ENCODE data around the gene DNAH2.

DNA sequence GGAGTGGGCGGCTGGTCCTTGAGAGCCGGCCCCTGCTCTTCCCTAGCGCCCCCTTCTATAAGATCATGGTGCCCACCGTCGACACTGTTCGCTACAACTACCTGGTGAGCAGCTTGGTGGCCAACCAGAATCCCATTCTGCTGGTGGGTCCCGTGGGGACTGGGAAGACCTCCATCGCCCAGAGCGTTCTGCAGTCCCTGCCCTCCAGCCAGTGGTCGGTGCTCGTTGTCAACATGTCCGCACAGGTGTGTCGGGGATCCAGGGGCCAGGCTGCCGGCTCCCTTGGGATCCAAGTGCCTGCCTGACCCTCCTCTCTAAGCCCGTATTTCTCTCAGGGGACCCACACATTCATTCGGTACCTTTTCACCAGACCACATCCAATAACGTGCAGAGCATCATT is 75.1 kb downstream of the DNAH2 start:
- TF ChIP-seq POLR2A (IDR thresholded peaks at IDR 0.05) = no peak
- TF ChIP-seq, protein P1, sequence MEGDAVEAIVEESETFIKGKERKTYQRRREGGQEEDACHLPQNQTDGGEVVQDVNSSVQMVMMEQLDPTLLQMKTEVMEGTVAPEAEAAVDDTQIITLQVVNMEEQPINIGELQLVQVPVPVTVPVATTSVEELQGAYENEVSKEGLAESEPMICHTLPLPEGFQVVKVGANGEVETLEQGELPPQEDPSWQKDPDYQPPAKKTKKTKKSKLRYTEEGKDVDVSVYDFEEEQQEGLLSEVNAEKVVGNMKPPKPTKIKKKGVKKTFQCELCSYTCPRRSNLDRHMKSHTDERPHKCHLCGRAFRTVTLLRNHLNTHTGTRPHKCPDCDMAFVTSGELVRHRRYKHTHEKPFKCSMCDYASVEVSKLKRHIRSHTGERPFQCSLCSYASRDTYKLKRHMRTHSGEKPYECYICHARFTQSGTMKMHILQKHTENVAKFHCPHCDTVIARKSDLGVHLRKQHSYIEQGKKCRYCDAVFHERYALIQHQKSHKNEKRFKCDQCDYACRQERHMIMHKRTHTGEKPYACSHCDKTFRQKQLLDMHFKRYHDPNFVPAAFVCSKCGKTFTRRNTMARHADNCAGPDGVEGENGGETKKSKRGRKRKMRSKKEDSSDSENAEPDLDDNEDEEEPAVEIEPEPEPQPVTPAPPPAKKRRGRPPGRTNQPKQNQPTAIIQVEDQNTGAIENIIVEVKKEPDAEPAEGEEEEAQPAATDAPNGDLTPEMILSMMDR (IDR thresholded peaks at IDR 0.05) = no peak
